ENCODE measurements around the gene ANXA9.

Gene ANXA9

GRCh38 chr1:150954708-150955107 lies 27.4 kb upstream of the ANXA9 start:
- ChIA-PET POLR2A (no interaction called here), CTCF (no interaction called here)

GRCh38 chr1:150955280-150955679 lies 26.8 kb upstream of the ANXA9 start:
- CTCF ChIA-PET = no interaction called here
- H3K4me1 ChIP-seq (ENCODE audit: control insufficient read depth, insufficient read depth, low read length) = no peaks in the 10 kb centered on the region
- H3K27ac ChIP-seq (ENCODE audit: extremely low read depth, low read depth, low read length) = no peak overlapping the region
- no peak overlapping the region for H3K4me3 ChIP-seq (ENCODE audit: low read depth, low read length)
- TF ChIP-seq ZNF677 (tag by site-specific recombination; IDR thresholded peaks at IDR 0.05) (peak; percentile 90), ZNF623 (tag by site-specific recombination; IDR thresholded peaks at IDR 0.05) (peak; percentile 57), GLI4 (tag by site-specific recombination; IDR thresholded peaks at IDR 0.05) (no peak)
- peaks cover 50 to 83% of the 10 kb centered on the region in 2 experiments for H3K36me3 ChIP-seq (ENCODE audit: control insufficient read depth in 2 of 2, insufficient read depth in 1 of 2, low read length in 2 of 2)
- POLR2A ChIA-PET = no interaction called here
- no peaks in the 10 kb centered on the region for H3K9me3 ChIP-seq (ENCODE audit: control insufficient read depth, insufficient read depth, low read depth, low read length)

More at GRCh38 chr1:150954708-150955107, 27.4 kb upstream of the ANXA9 start:
- H3K9me3 ChIP-seq (ENCODE audit: control insufficient read depth, insufficient read depth, low read depth, low read length) = no peaks in the 10 kb centered on the region
- peak; percentile 50; the same call in 1 of the 2 replicates for TF ChIP-seq PRDM1 (tag by site-specific recombination; IDR thresholded peaks at IDR 0.05)
- no peak for TF ChIP-seq ZNF654 (tag by site-specific recombination; IDR thresholded peaks at IDR 0.05; ENCODE audit: low read depth)
- no peaks in the 10 kb centered on the region for H3K4me1 ChIP-seq (ENCODE audit: control insufficient read depth, insufficient read depth, low read length)
- H3K36me3 ChIP-seq (ENCODE audit: control insufficient read depth in 2 of 2, insufficient read depth in 1 of 2, low read length in 2 of 2) = peaks cover 49 to 84% of the 10 kb centered on the region in 2 experiments
- no peak overlapping the region for H3K27ac ChIP-seq (ENCODE audit: extremely low read depth, low read depth, low read length)
- no peak overlapping the region for H3K4me3 ChIP-seq (ENCODE audit: low read depth, low read length)

GRCh38 chr1:150957666-150958065 lies 24.4 kb upstream of the ANXA9 start:
- Histone ChIP-seq H3K9me3 (ENCODE audit: control insufficient read depth, insufficient read depth, low read depth, low read length) (no peaks in the 10 kb centered on the region), H3K4me1 (ENCODE audit: control insufficient read depth, insufficient read depth, low read length) (no peaks in the 10 kb centered on the region), H3K4me3 (ENCODE audit: low read depth, low read length) (no peak overlapping the region), H3K36me3 (ENCODE audit: control insufficient read depth in 2 of 2, insufficient read depth in 1 of 2, low read length in 2 of 2) (peaks cover 42 to 83% of the 10 kb centered on the region in 2 experiments), H3K27ac (ENCODE audit: extremely low read depth, low read depth, low read length) (no peak overlapping the region)
- ChIA-PET CTCF (interaction anchor here (0.6 to 1.4 kb wide), 2 partner anchors 35 to 397 kb away, joined by 3 read pairs; no protein-coding TSS in a partner anchor), POLR2A (interaction anchor here (0.7 to 1.1 kb wide), 4 partner anchors 10 to 593 kb away, joined by 3 to 5 read pairs (median 4); no protein-coding TSS in a partner anchor)
- TF ChIP-seq SP3 (tag by site-specific recombination; IDR thresholded peaks at IDR 0.05) = no peak
- TF ChIP-seq ZNF664 (tag by site-specific recombination; IDR thresholded peaks at IDR 0.05) = 0 out of 2 replicates have a peak, but pooled peaks have one; percentile 12

- ChIA-PET POLR2A (no interaction called here), CTCF (interaction anchor here (0.9 to 1.0 kb wide), 2 partner anchors 10 to 18 kb away, joined by 3 to 5 read pairs; no protein-coding TSS in a partner anchor)
- Histone ChIP-seq H3K27ac (ENCODE audit: extremely low read depth, low read depth, low read length) (no peak overlapping the region), H3K4me1 (ENCODE audit: control insufficient read depth, insufficient read depth, low read length) (no peaks in the 10 kb centered on the region), H3K4me3 (ENCODE audit: low read depth, low read length) (no peak overlapping the region), H3K36me3 (ENCODE audit: control insufficient read depth in 2 of 2, insufficient read depth in 1 of 2, low read length in 2 of 2) (peaks cover 41 to 87% of the 10 kb centered on the region in 2 experiments), H3K9me3 (ENCODE audit: control insufficient read depth, insufficient read depth, low read depth, low read length) (no peaks in the 10 kb centered on the region)
- no peak for TF ChIP-seq ZNF501 (tag by site-specific recombination; IDR thresholded peaks at IDR 0.05)
- no peak for TF ChIP-seq ZNF530 (tag by site-specific recombination; IDR thresholded peaks at IDR 0.05; ENCODE audit: low read depth)
- TF ChIP-seq PATZ1 (tag by site-specific recombination; IDR thresholded peaks at IDR 0.05) = no peak
- no peak for TF ChIP-seq MEIS1 (CRISPR knock-in tag; IDR thresholded peaks at IDR 0.05; ENCODE audit: borderline replicate concordance)
- TF ChIP-seq ZBTB49 (tag by site-specific recombination; IDR thresholded peaks at IDR 0.05; ENCODE audit: low read depth) = no peak
- no peak for TF ChIP-seq FEZF1 (tag by site-specific recombination; IDR thresholded peaks at IDR 0.05)
- TF ChIP-seq SETDB1 (IDR thresholded peaks at IDR 0.05; ENCODE audit: insufficient read length, low read length) = no peak
- no peak for TF ChIP-seq ZNF560 (tag by site-specific recombination; IDR thresholded peaks at IDR 0.05; ENCODE audit: borderline replicate concordance)
- TF ChIP-seq ZBTB11 (tag by site-specific recombination; conservative IDR thresholded peaks at IDR 0.05; ENCODE audit: low read depth) = no peak
- no peak for TF ChIP-seq HIC1 (tag by site-specific recombination; IDR thresholded peaks at IDR 0.05)
- TF ChIP-seq ZNF221 (tag by site-specific recombination; IDR thresholded peaks at IDR 0.05; ENCODE audit: borderline replicate concordance) = no peak
- TF ChIP-seq ZNF654 (tag by site-specific recombination; IDR thresholded peaks at IDR 0.05; ENCODE audit: low read depth) = no peak
Observed at GRCh38 chr1:150960646-150961045, 21.4 kb upstream of the ANXA9 start.
